GM18526 (cell line): ENCODE measurements around the gene ASB3.

ENCODE experiments used
- POLR2A ChIP-seq: IDR thresholded peaks from 3 replicates; pipeline ENCODE4 v1.6.1; 2011; ENCODE audit not compliant: insufficient read length; ENCODE audit errors: extremely low read depth

ASB3 gene, protein sequence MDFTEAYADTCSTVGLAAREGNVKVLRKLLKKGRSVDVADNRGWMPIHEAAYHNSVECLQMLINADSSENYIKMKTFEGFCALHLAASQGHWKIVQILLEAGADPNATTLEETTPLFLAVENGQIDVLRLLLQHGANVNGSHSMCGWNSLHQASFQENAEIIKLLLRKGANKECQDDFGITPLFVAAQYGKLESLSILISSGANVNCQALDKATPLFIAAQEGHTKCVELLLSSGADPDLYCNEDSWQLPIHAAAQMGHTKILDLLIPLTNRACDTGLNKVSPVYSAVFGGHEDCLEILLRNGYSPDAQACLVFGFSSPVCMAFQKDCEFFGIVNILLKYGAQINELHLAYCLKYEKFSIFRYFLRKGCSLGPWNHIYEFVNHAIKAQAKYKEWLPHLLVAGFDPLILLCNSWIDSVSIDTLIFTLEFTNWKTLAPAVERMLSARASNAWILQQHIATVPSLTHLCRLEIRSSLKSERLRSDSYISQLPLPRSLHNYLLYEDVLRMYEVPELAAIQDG

GRCh38 chr2:53786705-53787613 lies at the start of gene ASB3, which contains the start of gene ERLEC1:
ASB3 (minus strand) TSS chr2:53786953; CDS start chr2:53765572, 21,381 bp downstream.
ERLEC1 (plus strand) TSS chr2:53787044; CDS start chr2:53787211, 167 bp downstream.
- peak; percentile 81 for TF ChIP-seq POLR2A

GRCh38 chr2:53829273-53829979 lies 42.7 kb upstream of the ASB3 start:
- TF ChIP-seq POLR2A, result no peak

GRCh38 chr2:53828331-53828730 lies 41.6 kb upstream of the ASB3 start:
- TF ChIP-seq POLR2A, result no peak

GRCh38 chr2:53827398-53828175 lies 40.8 kb upstream of the ASB3 start:
- TF ChIP-seq POLR2A, result no peak

DNA sequence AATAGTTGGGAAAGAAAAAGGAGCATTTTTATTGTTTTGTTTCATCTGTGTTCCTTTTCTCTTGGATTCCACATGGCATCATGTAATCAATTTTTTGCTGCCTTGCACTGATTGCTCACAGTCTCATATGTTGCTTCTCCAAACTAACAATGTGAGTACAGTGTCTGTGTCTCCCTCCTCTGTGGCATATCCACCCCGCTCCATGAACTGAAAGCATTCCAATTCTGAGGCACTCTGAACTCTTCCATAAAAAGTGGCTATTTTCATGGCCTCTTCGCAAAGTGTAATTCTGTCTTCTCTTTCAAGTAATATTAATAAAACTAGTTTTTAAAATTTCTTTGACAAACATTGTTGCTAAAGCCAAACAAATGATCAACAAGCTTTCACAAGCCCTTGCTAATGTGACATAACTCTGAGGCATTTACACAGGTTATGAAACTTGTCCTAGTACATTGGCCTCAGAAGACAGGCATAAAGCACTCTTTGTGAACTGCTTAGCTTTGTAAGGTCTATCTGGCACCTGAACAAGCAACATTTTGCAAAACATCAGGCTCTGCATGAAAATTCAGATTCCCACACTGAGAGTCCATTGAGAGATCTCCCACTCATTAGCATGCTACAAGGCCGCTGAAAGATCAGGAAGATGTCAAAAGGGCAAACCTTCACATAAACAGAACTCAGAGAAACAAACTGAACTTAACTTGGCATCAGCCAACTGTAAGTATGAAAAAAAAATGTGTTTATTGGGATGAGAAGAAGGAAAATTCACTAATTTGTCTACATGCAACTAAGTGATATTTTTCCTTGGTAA lies 40.0 kb upstream of the ASB3 start:
- no peak for TF ChIP-seq POLR2A

- TF ChIP-seq POLR2A, result no peak
Measured at GRCh38 chr2:53826030-53826410, 39.3 kb upstream of the ASB3 start.

GRCh38 chr2:53821810-53822209 lies 35.1 kb upstream of the ASB3 start:
- no peak for TF ChIP-seq POLR2A

- TF ChIP-seq POLR2A, result no peak
Measured at GRCh38 chr2:53820711-53821110, 34.0 kb upstream of the ASB3 start.

GRCh38 chr2:53820048-53820447 lies 33.3 kb upstream of the ASB3 start:
- TF ChIP-seq POLR2A, result no peak

GRCh38 chr2:53819634-53820033 lies 32.9 kb upstream of the ASB3 start:
- TF ChIP-seq POLR2A, result no peak

GRCh38 chr2:53818854-53819435 lies 32.2 kb upstream of the ASB3 start:
- no peak for TF ChIP-seq POLR2A

DNA sequence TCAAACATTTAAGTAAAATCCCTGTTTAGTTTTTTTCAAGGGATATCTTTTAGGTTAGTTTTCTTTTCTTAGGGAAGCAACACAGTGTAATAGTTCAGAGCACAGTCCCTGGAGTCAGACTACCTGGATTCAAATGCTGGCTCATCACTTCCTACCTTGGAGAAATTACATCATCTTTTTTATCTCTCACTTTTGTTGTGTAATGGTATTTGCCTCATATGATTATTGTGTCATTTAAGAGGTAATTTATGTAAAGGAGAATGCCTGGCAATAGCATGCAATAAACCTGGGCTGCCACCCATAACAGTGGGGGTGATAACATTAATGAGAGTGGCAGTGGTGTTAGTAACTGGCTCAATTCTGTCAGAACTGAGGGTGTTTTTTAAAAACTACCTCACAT lies 26.4 kb upstream of the ASB3 start:
- TF ChIP-seq POLR2A, result no peak

DNA sequence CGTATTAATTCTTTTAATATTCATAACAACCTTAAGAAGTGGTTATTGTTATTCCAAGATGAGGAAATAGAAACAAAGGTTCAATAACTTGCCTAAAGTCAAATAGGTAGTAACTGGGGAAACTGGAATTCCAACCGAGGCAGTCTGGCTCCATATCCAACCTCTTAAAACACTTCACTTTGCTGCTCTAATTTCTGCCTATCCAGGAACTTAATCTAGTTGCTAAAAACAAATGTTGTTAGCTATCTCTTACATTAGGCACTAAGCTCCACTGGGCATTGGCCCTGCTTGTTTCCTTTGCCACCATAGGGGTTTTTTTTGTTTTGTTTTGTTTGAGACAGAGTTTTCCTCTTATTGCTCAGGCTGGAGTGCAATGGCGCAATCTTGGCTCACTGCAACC lies 24.8 kb upstream of the ASB3 start:
- no peak for TF ChIP-seq POLR2A
